HG03196 (cell line): Measurements from ENCODE around the gene ENAH.
"Not testable (repeated sequence)": the region's sequence is repeated elsewhere in the genome, so short reads cannot be mapped to it uniquely, and the experiment has no call there.

Experiments used
- ATAC-seq: cut with Tn5 transposase; IDR thresholded peaks from one replicate; pipeline ENCODE4 v1.9.1; 2021; ENCODE audit not compliant: unreplicated experiment

Gene ENAH

GRCh38 chr1:225650179-225650578 lies 2.7 kb downstream of the ENAH start:
- no peak for ATAC-seq

- no peak for ATAC-seq
Measured at GRCh38 chr1:225645194-225645895, 7.6 kb downstream of the ENAH start.

GRCh38 chr1:225644666-225645065 lies 8.3 kb downstream of the ENAH start:
- no peak for ATAC-seq

GRCh38 chr1:225642177-225642576 lies 10.7 kb downstream of the ENAH start:
- no peak for ATAC-seq

- ATAC-seq = no peak
Measured at GRCh38 chr1:225638853-225639252, 14.1 kb downstream of the ENAH start.

GRCh38 chr1:225637651-225638199 lies 15.2 kb downstream of the ENAH start:
- ATAC-seq = no peak

GRCh38 chr1:225636992-225637391 lies 15.9 kb downstream of the ENAH start:
- not testable (repeated sequence) for ATAC-seq

GRCh38 chr1:225635649-225636048 lies 17.3 kb downstream of the ENAH start:
- no peak for ATAC-seq

- ATAC-seq = not testable (repeated sequence)
Measured at GRCh38 chr1:225632836-225633235, 20.1 kb downstream of the ENAH start.

- no peak for ATAC-seq
Measured at GRCh38 chr1:225631021-225631663, 21.8 kb downstream of the ENAH start.

GRCh38 chr1:225629483-225629882 lies 23.4 kb downstream of the ENAH start:
- no peak for ATAC-seq

- not testable (repeated sequence) for ATAC-seq
Measured at GRCh38 chr1:225628794-225629193, 24.1 kb downstream of the ENAH start.

- ATAC-seq = no peak
Measured at GRCh38 chr1:225627304-225627947, 25.5 kb downstream of the ENAH start.

- no peak for ATAC-seq
Measured at GRCh38 chr1:225626698-225627097, 26.2 kb downstream of the ENAH start.

- no peak for ATAC-seq
Measured at GRCh38 chr1:225617956-225618355, 35.0 kb downstream of the ENAH start.

GRCh38 chr1:225617479-225617878 lies 35.4 kb downstream of the ENAH start:
- ATAC-seq = no peak

GRCh38 chr1:225615403-225615790 lies 37.5 kb downstream of the ENAH start:
- ATAC-seq = not testable (repeated sequence)

- ATAC-seq = no peak
Measured at GRCh38 chr1:225613006-225613405, 39.9 kb downstream of the ENAH start.

GRCh38 chr1:225612287-225612686 lies 40.6 kb downstream of the ENAH start:
- no peak for ATAC-seq

- no peak for ATAC-seq
Measured at GRCh38 chr1:225611537-225612223, 41.2 kb downstream of the ENAH start.

- no peak for ATAC-seq
Measured at GRCh38 chr1:225610539-225610938, 42.4 kb downstream of the ENAH start.
